KBM-7 (cell line): ENCODE data around the gene LMOD2.
A peak's percentile ranks its signal among the peaks of the same experiment; 100 is the strongest.

Experiments used
- DNase-seq: peaks from one replicate; pipeline ENCODE4 v3.0.0-alpha.2; 2015
- in situ Hi-C: fragments of 300-500 bp; cut with MboI; formaldehyde crosslinking; loops from 2 replicates; pipeline ENCODE4 v1.14.3; 2020; ENCODE audit warnings: low sequenced_read_pairs, low pct_unique_long_range_greater_than_20kb, mixed read lengths

Gene LMOD2

DNA sequence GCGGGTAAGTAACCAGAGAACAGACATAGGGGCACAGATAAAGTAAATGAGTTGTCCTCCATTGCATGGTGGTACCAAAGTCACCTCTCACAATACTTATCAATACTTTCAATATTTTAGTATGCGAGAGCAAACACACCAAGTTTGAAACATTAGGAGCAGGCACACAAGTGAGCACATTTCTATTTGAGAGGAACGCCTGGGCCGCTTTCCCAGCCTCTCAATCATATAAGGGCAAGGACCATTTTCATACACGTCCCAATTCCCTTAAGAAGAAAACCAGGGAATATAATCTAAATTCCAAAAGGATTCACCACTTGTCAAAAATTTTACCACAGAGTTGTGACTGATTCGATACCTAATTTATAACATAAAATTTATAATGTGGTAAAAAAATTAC lies 7.5 kb downstream of the LMOD2 start:
- no peak for DNase-seq
- in situ Hi-C loops = no loop called here

DNA sequence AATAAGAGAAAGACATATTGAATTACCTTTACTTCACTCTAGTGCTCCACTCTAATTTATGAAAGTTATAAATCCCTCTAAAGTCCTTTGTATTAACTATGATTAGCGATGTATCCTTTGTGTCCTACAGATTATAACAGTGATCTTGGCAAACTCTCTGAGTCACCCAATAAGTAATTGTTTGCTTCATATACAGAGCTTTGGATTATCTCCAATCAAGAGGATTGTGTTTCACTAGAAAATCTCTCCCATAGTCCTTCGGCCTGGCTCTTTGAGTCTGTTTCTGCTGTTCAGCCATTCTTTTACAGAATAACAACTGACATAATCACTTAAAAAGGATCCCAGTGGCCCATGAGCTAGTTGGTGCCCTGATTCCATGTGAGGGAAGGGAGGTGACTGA lies 9.5 kb downstream of the LMOD2 start:
- in situ Hi-C loops = no loop called here
- no peak for DNase-seq

DNA sequence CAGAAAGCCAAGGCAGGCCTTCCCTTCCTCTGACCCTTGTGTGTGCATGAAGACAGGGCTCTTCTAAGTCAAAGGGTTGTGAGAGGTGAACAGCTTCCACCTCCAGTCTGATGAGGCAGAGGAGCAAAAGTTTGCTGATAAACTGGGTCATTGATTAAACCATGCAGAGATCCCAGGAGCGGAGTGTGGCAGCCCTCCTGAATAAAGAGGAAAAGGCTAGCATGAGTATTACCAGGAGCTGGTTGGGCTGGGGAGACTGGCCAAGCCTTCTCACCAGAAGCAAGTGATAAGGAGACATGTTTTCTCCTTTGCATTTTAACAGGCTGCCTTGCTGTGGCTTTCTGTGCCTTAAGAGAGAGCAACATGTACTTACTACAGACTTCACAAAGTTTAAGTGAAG lies 10.2 kb downstream of the LMOD2 start:
- no peak for DNase-seq
- in situ Hi-C loops = no loop called here

DNA sequence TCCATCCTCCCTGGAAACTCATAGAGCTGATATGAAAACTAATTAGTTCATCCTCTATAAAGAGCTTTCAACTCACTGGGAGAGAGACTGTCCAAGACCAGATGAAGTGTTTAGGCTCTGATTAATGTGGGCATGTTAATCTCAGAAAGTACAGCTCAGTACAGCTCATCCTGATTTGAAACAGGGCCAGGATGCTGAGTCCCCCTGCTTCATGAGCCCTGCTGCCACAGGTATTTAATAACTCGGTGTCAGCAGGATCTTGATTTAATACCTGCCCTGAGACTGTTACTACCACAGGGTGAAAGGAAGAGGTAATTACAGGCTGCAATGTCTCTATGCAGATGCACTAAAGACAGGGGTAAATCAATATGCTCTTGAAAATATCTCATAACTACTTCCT lies 10.8 kb downstream of the LMOD2 start:
- in situ Hi-C loops = no loop called here
- DNase-seq = no peak

DNA sequence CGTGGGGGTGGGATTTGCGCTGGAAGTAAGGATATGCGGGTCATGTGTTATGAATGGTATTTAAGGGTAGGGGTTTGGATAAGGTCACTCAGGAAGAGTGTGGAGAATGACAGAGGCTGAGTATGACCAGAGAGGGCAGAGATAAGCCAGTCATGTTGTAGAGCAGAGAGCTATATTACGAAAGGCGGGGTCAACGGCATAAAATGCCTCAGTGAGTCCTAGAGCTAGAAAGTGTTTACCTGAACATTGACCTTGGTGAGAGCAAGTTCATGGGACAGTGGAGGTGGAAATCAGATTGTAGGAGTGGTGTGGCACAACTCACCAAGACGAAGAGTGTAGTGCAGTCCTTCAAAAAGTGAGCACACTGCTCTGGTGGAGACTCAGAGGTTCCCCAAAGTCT lies 13.8 kb downstream of the LMOD2 start:
- in situ Hi-C loops = no loop called here
- no peak for DNase-seq

DNA sequence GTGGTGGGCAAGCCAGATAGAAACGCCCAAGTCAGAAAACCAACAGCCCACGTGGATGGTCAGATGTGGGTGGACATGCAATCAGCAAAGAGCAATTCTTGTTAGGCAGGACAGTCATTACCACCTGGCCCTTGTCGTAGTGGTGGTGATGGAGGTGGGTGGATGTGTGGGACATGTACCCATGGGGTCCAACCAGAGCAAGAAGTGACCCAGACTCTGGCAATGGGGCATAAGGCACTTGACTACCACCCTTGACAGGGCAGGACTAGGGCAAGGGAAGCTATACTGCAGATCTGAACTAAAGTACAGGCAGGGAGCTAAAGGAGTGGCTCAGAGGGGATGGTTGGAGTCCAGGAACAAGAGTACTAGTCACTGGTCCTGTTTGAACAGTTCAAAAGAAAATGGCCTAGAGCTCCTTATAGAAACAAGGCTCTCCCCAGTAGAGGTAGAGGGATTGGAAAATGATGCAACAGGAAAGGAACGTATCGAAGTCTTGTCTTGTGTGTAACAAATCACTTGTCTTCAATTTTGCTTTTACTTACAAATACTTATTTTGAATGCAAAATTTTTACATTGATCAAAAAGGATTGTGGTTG lies 17.6 kb downstream of the LMOD2 start:
- no peak for DNase-seq
- in situ Hi-C loops = loop anchor here (10.0 kb wide), 1 partner anchor 192 kb away; no protein-coding TSS in a partner anchor

DNA sequence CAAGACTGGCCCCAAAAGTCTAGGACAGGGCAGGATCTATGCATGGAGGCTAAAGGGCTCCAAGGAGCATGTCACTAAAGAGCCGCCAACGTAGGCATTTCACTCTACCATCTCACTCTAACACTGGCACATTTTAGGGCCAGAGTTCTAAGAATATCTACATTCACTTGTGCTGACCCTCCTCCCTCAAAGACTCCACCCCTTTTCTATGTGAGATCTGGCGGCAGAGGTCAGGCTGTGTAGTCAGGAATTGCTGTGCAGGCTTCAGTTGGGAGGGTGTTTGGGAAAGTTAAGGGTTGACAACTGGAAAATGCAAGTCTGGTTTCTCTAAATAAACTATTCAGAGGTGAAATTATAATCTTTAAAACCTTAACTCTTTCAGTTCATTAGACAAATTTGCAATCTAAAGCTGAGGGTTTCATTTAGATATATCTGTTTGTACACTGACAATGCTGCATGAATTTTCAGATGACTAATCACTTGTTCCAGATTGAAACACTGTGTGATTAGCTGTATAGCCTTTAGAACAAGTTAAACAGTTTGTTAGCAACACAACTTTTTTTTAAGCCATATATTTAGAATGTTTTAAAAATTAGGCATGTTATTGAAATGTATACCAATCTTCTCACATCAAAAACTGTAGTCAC lies 18.2 kb downstream of the LMOD2 start:
- DNase-seq = no peak
- in situ Hi-C loops = loop anchor here (10.0 kb wide), 1 partner anchor 191 kb away; no protein-coding TSS in a partner anchor

DNA sequence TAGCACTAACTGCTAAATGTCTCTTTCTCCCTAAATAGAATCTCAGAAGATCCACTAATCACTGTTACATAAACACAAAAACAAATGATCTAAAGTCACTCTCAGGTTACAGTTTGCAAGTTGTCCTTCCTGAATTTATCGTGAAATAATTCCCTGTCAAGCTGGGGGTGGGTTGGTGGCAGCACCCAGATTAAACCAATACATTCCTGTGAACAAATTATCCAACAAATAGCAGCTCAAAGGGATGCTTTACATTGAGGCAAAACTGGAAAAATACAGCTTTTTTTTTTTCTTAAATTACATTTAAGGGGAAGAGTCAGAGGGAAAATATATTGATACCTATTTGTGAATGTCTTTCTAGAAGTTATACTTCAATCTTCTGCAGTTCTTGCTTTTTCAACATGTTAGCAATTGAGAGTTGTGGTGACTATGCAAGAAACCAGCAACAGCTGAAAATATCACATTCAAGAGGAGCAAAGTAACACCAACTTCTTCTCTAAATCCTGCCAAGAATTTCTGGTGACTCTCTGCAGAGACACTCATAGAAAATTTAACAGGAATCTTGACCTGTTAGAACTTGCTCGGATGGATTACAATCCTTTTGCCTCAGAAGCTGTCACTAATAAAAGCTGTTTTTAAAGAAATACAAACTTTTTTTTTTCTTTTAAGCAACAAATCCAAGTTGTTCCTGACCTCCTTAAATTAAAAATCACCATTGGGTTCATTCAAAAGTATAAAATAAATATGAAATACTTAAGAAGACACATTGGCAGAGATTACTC lies 18.9 kb downstream of the LMOD2 start:
- in situ Hi-C loops = loop anchor here (10.0 kb wide), 1 partner anchor 190 kb away; no protein-coding TSS in a partner anchor
- DNase-seq = no peak

DNA sequence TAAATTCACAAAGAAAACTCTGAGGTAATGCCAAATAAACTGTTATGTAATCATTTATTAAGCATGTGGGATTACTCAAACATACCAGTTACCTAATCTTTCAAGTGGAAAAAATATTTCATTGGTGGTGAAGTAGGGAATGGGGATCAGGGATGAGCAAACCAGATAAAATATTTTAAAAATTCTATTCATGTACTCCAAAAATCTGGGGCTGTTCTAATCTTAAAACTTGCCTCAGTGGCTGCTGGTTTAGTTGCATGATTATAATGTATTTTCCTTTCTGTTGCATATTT lies 19.5 kb downstream of the LMOD2 start:
- in situ Hi-C loops = loop anchor here (10.0 kb wide), 1 partner anchor 190 kb away; no protein-coding TSS in a partner anchor
- DNase-seq = no peak

DNA sequence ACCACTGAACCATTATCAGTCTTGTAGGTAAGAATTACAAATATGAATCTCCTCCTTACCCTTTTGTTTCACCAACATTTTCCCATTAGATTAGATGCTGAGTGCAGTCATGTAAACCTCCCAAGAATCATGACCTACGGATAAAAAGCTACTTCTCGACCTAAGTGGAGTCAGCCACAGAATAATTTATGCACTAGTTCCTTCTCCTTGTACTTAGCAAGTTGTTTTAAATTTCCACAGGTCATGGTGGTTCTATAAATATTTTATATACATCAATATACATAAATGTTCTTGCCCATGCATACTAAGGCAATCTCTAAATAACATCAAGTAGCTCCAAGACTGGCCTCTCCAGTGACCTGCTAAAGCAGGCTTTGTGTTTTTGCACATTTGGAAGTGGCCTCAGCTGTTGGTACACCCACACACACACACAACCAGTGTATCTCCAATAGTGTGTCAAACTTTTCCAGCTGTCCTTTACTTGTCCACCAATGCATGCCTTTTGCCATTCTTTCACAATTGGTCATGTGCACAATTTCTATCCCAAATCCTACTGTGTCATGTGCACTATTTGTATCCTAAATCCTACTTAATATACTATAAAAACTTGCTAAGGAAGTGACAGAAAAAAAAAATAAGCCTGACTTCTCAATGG lies 21.5 kb downstream of the LMOD2 start:
- DNase-seq = no peak
- in situ Hi-C loops = loop anchor here (10.0 kb wide), 1 partner anchor 188 kb away; no protein-coding TSS in a partner anchor

DNA sequence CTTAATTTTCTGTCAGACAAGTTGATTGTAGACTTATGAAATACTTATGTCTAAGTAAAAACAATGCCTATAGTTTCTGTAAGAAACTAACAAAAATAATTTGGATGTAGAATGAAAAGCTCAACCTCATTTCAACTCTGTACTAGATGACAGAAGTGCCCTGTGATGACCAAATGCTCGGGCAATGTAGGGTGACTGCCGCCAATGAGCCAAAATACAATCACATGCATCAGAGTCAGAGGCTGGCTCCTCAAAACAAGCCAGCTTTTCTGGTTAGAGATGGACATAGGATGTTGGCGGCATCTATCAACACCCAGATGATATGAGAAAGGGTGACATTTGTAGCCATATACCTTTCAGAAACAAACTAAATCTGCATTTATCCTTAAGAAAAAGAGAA lies 23.9 kb downstream of the LMOD2 start:
- in situ Hi-C loops = loop anchor here (10.0 kb wide), 1 partner anchor 185 kb away; no protein-coding TSS in a partner anchor
- DNase-seq = no peak

DNA sequence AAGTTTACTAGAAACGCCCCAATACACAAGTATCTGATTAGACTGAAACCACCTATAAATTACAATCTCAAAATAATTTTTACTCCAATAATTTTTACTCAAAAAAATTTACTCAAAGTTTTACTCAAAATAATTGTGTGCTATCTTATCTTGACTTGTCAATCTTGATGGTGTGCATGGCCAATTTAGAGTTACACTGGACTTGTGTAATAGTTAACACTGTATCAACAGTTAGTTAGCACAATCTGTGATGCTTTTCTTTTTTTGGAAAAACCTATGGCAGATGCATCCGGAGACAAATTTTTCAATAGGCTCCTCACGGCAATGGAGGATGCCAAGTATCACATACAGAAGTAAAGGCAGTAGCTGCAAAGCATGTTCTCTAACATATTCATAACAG lies 24.9 kb downstream of the LMOD2 start:
- in situ Hi-C loops = no loop called here
- DNase-seq = no peak

DNA sequence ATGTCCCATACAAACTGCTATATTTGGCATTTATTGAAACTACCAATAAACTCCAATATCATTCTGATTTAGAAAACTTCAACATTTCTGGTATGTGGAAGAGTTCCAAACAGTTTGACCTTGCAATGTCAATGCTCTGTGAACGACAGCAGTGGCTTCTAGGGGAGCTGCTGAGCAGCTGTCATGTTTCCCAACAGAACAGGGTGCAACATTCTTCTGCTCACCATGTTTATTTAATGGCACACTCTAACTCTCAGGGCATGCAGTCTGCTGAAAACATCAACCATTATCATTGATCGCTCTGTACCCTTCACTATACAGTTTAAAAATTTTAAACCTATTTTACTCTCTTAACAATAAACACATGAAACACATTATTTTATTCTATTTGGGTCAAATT lies 25.9 kb downstream of the LMOD2 start:
- in situ Hi-C loops = no loop called here
- no peak for DNase-seq

DNA sequence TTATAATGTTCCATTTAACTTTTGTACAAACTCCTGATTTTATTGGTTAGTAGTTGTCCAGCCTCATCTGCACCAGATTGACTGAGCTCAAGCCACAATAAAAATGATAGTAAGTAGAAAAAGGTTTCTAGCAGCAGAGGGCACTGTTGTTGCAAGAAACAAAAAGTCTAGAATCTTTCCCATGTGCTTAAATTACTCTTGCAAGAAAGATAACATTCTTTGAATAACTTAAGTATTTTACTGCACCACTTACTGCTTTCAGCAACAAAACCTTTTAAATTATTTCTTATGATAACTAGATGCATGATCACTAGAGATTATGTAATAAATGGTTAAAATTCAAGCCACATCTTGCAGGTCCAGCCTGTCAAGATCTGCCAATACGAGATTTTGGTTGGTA lies 27.0 kb downstream of the LMOD2 start:
- peak; percentile 84 for DNase-seq
- in situ Hi-C loops = no loop called here

DNA sequence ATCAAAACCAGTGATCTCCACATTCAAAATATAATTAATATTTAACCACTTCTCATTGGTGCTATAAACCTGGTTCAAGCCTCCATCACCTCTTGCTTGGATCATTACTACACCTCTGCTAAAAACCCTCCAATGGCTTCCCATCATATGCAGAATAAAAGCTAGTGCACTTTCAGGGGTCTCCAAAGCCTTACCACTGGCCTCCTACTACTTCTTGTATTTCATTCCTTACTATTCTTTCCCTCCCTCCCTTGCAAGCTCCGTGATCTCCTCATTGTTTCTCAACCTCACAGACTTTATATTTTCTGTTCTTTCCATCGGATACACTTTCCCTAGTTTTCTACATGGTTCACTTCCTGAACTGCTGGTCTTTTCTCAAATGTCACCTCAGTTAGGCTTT lies 31.5 kb downstream of the LMOD2 start:
- in situ Hi-C loops = no loop called here
- DNase-seq = no peak

DNA sequence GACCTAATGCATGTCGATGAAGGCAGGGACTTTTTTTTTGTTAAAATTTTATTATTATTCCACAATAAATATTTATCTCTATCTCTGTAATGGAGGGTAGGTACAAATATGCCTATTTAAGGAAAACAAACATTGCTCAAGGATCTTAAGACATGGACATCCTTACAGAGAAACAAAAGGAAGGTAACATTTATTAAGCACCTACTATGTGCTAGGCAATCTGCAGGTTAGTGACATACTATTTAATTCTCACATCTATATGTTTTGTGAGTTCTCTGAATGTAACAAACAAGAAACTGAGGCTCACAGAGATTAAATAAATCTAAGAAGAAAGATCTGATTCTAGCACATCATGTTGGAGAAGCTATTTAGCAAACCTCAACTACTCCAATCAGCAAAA lies 32.1 kb downstream of the LMOD2 start:
- in situ Hi-C loops = no loop called here
- DNase-seq = no peak

DNA sequence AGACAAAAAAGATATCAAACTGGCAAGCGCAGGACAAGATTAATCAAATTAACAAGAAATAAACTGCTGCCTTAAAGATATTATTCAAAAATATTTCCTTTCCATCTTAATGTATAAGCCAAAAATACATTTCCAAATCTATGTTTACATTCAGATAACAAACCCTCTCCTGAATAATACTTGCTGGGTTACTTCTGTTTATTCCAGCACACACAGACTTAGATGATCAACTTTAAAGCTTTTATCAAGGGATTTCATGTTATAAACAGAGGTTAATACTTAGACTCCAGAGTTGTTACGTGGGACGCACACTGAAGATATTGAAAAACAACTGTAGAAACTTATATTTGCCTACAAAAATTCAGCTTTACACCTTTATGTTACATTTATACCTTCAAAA lies 33.6 kb downstream of the LMOD2 start:
- DNase-seq = no peak
- in situ Hi-C loops = no loop called here

DNA sequence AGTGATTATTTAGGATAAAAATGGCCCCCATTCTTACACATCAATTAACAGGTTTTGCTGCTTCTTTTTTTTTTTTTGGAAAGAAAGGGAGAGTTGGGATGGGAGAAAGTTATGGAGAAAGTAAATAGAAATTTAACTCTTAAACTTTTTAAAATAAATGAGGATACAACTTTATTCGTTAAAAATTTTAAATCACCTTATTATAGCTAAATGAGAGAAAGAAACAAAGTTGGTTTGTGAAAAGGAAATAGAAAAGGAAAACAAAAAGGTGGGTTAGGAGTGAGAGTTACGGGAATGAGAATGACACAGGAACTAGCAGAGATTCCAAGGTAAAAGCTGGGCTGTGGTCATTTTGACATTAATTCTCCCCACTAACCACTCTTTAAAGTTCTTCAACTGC lies 34.9 kb downstream of the LMOD2 start:
- in situ Hi-C loops = no loop called here
- no peak for DNase-seq

DNA sequence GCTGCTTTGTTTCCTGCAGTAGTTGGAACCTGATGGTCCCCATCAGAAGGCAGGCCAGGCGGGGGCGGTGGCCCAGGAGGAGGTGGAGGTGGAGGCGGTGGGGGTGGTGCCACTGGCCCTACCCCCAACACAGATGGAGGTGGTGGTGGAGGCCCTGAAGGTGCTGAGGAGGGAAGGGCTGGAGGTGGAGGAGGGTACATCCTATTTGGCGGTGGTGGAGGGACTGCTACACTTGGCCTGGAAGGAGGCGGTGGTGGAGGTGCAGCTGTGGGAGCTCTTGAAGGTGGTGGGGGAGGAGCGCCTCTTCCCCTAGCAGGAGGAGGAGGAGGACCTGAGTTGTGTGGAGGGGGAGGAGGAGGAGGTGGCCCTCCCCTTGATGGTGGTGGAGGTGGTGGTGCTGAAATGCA lies 36.8 kb downstream of the LMOD2 start:
- in situ Hi-C loops = no loop called here

More for the DNA sequence above, 36.8 kb downstream of the LMOD2 start:
- DNase-seq = no peak
